K562 (cell line): ENCODE data around the gene DIP2C. TPM values are rescaled to one million over a fixed set of nuclear protein-coding genes. Genes with fewer than 3 reads are reported as not detected.

Experiments used
- ATAC-seq: fragments of 200-7000 bp; cut with Tn5 transposase; 3 replicates; pipeline ENCODE4 v1.9.1; 2020; ENCODE audit warnings: moderate library complexity
- BruUV-seq: library from RNA; stranded (reverse); fragments of 400-500 nt; replicated peaks from 2 replicates; lab custom pipeline; 2021; lab: Mats Ljungman, UMichigan
- CTCF ChIA-PET: fragments of 300-600 bp; formaldehyde crosslinking; extraction: SDS; loops from one replicate; lab custom pipeline; 2021; ENCODE audit warnings: low intra/inter-chr PET ratio; lab: Yijun Ruan, JAX
- POLR2A ChIA-PET: fragments of 300-600, 350-650 bp; sonication (Branson Sonifier 250); formaldehyde crosslinking; extraction: SDS; loops from one replicate; lab custom pipeline; 2021; ENCODE audit warnings: antibody characterized with exemption, inconsistent platforms; lab: Yijun Ruan, JAX
- DNase-seq, 4 experiments: peaks; one replicate each; pipeline versions ENCODE4 v3.0.0 to v3.0.0-alpha.2; 2011 to 2018; ENCODE audit warnings: low spot score in 3 of 4, mixed read lengths in 3 of 4; ENCODE audit errors: extremely low read depth in 1 of 4
- FAIRE-seq: peaks from 2 replicates; lab custom pipeline; 2011; peaks lifted over from hg19 to GRCh38; lab: Jason Lieb, UNC
- H2AFZ ChIP-seq: 2 replicates; pipeline ENCODE4 v1.6.0; 2011; ENCODE audit warnings: low read depth, low read length, control low read depth, inconsistent platforms
- H3K27ac ChIP-seq: fragments of 200-600 bp; 3 replicates; pipeline ENCODE4 v1.8.0; 2011; ENCODE audit warnings: low read depth, mild to moderate bottlenecking, control low read depth, inconsistent platforms, low read length, moderate library complexity, mixed read lengths; ENCODE audit errors: extremely low read depth
- H3K27me3 ChIP-seq, 2 experiments: fragments of 300-600 bp in 1 of 2; 2 replicates in 1 of 2; 3 replicates in 1 of 2; pipeline versions ENCODE4 v1.6.0 to v1.8.0; 2011; ENCODE audit warnings: inconsistent platforms in 2 of 2, low read length in 2 of 2, mild to moderate bottlenecking in 1 of 2, mixed read lengths in 1 of 2, moderate library complexity in 1 of 2; ENCODE audit not compliant: control insufficient read depth in 2 of 2, insufficient read depth in 2 of 2
- H3K36me3 ChIP-seq: fragments of 300-600 bp; 3 replicates; pipeline ENCODE4 v1.8.0; 2011; ENCODE audit warnings: mild to moderate bottlenecking, low read length, inconsistent platforms; ENCODE audit not compliant: control insufficient read depth, insufficient read depth
- H3K4me1 ChIP-seq, 2 experiments: fragments of 200-600 bp in 1 of 2; replicated peaks in 1 of 2; 2 replicates in 1 of 2; 3 replicates in 1 of 2; pipeline versions ENCODE4 v1.5.1 to v1.8.0; 2011; ENCODE audit warnings: inconsistent platforms in 2 of 2, low read length in 2 of 2, mild to moderate bottlenecking in 1 of 2, mixed read lengths in 1 of 2, moderate library complexity in 1 of 2; ENCODE audit not compliant: control insufficient read depth in 2 of 2, insufficient read depth in 2 of 2
- H3K4me2 ChIP-seq: 2 replicates; pipeline ENCODE4 v1.6.1; 2011; ENCODE audit warnings: low read length, control low read depth, inconsistent platforms, mixed read lengths; ENCODE audit not compliant: insufficient read depth
- H3K4me3 ChIP-seq: fragments of 200-600 bp; sonication (generic), shearing (Covaris generic); 2 replicates; pipeline ENCODE4 v1.5.1; 2016; ENCODE audit warnings: control low read depth, inconsistent platforms
- H3K79me2 ChIP-seq: fragments of 200-600 bp; 3 replicates; pipeline ENCODE4 v1.8.0; 2011; ENCODE audit warnings: low read length, inconsistent platforms; ENCODE audit not compliant: control insufficient read depth, insufficient read depth
- H3K9ac ChIP-seq, 2 experiments: 2 replicates each; pipeline versions ENCODE4 v1.6.0 to v1.6.1; 2011; ENCODE audit warnings: low read depth in 2 of 2, low read length in 2 of 2, control low read depth in 1 of 2, inconsistent platforms in 1 of 2, mild to moderate bottlenecking in 1 of 2, mixed read lengths in 1 of 2; ENCODE audit not compliant: insufficient read depth in 1 of 2
- H3K9me1 ChIP-seq: one replicate; pipeline ENCODE4 v1.6.0; 2011; ENCODE audit warnings: inconsistent platforms, mild to moderate bottlenecking, low read length, moderate library complexity; ENCODE audit not compliant: control insufficient read depth, insufficient read depth
- H3K9me3 ChIP-seq: replicated peaks from 2 replicates; pipeline ENCODE4 v1.5.1; 2011; ENCODE audit warnings: low read depth, low read length, inconsistent platforms; ENCODE audit not compliant: control insufficient read depth, insufficient read depth
- H4K20me1 ChIP-seq: replicated peaks from 2 replicates; pipeline ENCODE4 v1.6.1; 2011; ENCODE audit warnings: low read length, inconsistent platforms, mixed read lengths; ENCODE audit not compliant: control insufficient read depth, insufficient read depth
- HNRNPUL1 ChIP-seq: fragments of 200-400 bp; formaldehyde crosslinking; IDR thresholded peaks from 2 replicates; pipeline ENCODE4 v1.6.1; 2017; ENCODE audit warnings: low read length
- MBD2 ChIP-seq: sonication (generic); IDR thresholded peaks from 2 replicates; pipeline ENCODE4 v1.6.1; 2016; ENCODE audit warnings: low read depth, borderline replicate concordance
- MITF ChIP-seq: IDR thresholded peaks from 2 replicates; pipeline ENCODE4 v1.6.1; 2014; ENCODE audit warnings: antibody characterized with exemption
- SNRNP70 ChIP-seq: fragments of 200-400 bp; formaldehyde crosslinking; optimal IDR thresholded peaks from 2 replicates; pipeline ENCODE3; 2017; ENCODE audit warnings: low read depth, low read length
- STAT5B ChIP-seq: fragments of 250-450 bp; sonication (Bioruptor Pico); IDR thresholded peaks from 2 replicates; pipeline ENCODE4 v1.8.0; 2021; ENCODE audit warnings: mild to moderate bottlenecking, inconsistent platforms
- ZNF24 ChIP-seq: fragments of 450-650 bp; IDR thresholded peaks from 2 replicates; pipeline ENCODE4 v1.6.1; 2016
- ZNF551 ChIP-seq: fragments of 250-450 bp; sonication (Bioruptor Pico); IDR thresholded peaks from 2 replicates; pipeline ENCODE4 v1.5.0; 2021; ENCODE audit warnings: mild to moderate bottlenecking, moderate library complexity
- ZSCAN29 ChIP-seq: fragments of 450-650 bp; IDR thresholded peaks from 2 replicates; pipeline ENCODE4 v1.6.1; 2017
- in situ Hi-C: fragments of 300-500 bp; cut with MboI; formaldehyde crosslinking; loops from 4 replicates; pipeline ENCODE4 v1.15.0; 2018; ENCODE audit warnings: inconsistent platforms, mixed read lengths
- intact Hi-C: fragments of 100-400 bp; cut with micrococcal nuclease; formaldehyde crosslinking; loops from 2 replicates; pipeline ENCODE4 v1.14.2; 2022
- polyA plus RNA-seq, 8 experiments: library from polyadenylated mRNA; depleted of rRNA in 4 of 8; stranded (reverse) in 5 of 8; unstranded in 3 of 8; fragments of >200 nt; fragmentation: Nextera tagmentation in 2 of 8; fragmentation: Illumina TruSeq in 1 of 8; extraction: Ambion mirVana in 2 of 8; extraction: Trizol in 1 of 8; gene quantifications; 2 replicates each; pipeline versions ENCODE4 v1.2.1 to v1.2.3, GENCODE V29; 2011 to 2014; ENCODE audit warnings: inconsistent platforms in 1 of 8, missing spikeins in 1 of 8
- total RNA-seq, 7 experiments: library from RNA; depleted of rRNA in 6 of 7; stranded (reverse); fragments of >200 nt in 6 of 7; fragmentation: Illumina TruSeq in 2 of 7; extraction: Trizol in 2 of 7; gene quantifications; 2 replicates each; pipeline versions ENCODE4 v1.2.1 to v1.2.3, GENCODE V29; 2011 to 2021; ENCODE audit warnings: low replicate concordance in 1 of 7

The DIP2C gene
- total and polyA plus RNA-seq, 9 of the 15 experiments (the other 6 are each of a cell fraction or from before 2014, with no cell fraction given), result 0.01 TPM; not detected in 8

- Histone ChIP-seq H3K4me2 (no peak overlapping the region), H3K27me3 (peaks cover 21 to 48% of the 10 kb centered on the region in 2 experiments; a peak in 4 of 5 replicates), H2AFZ (no peak overlapping the region), H4K20me1 (no peaks in the 10 kb centered on the region), H3K9ac (no peak overlapping the region), H3K79me2 (no peaks in the 10 kb centered on the region), H3K27ac (no peak overlapping the region), H3K4me1 (no peaks in the 10 kb centered on the region), H3K9me1 (no peaks in the 10 kb centered on the region), H3K9me3 (no peaks in the 10 kb centered on the region), H3K36me3 (no peaks in the 10 kb centered on the region), H3K4me3 (no peak overlapping the region)
- FAIRE-seq (no peak), ATAC-seq (no peak), DNase-seq (no peak)
- POLR2A ChIA-PET, result no interaction called here
- TF ChIP-seq HNRNPUL1, result no peak
- TF ChIP-seq MITF, result no peak
- TF ChIP-seq SNRNP70, result no peak
- TF ChIP-seq MBD2, result no peak
- no peak for TF ChIP-seq STAT5B (CRISPR knock-in tag)
- TF ChIP-seq ZNF551 (CRISPR knock-in tag), result no peak
- no peak for TF ChIP-seq ZSCAN29
- no peak for TF ChIP-seq ZNF24
- CTCF ChIA-PET, result no interaction called here
- intact Hi-C loops (no loop called here), in situ Hi-C loops (no loop called here)
- BruUV-seq, result no TSS peak
Observed at GRCh38 chr10:609262-609658, 80.2 kb downstream of the DIP2C start.
